Prostate gland (tissue), 2 donors: Measurements from ENCODE around the gene JMJD1C. TPM values are rescaled to one million over a fixed set of nuclear protein-coding genes. Genes with fewer than 3 reads are reported as not detected.

Experiments used
- DNase-seq: peaks from one replicate; pipeline ENCODE4 v3.0.0-alpha.2; 2019; ENCODE audit warnings: low spot score
- H3K27ac ChIP-seq, 2 donors: fragments of 200-600 bp; sonication (generic); 2 replicates each; pipeline ENCODE4 v1.5.1; 2017 to 2019
- H3K27me3 ChIP-seq: fragments of 200-600 bp; sonication (generic); replicated peaks from 2 replicates; pipeline ENCODE4 v1.5.1; 2019; ENCODE audit not compliant: insufficient read depth
- H3K36me3 ChIP-seq, 2 donors: fragments of 200-600 bp; sonication (generic); 1 replicate in 1 of 2; 2 replicates in 1 of 2; pipeline versions ENCODE4 v1.5.1 to v1.8.1; 2017 to 2019
- H3K4me1 ChIP-seq: fragments of 200-600 bp; sonication (generic); replicated peaks from 2 replicates; pipeline ENCODE4 v1.5.1; 2019
- H3K4me3 ChIP-seq, 2 donors: fragments of 200-600 bp; sonication (generic); 2 replicates each; pipeline ENCODE4 v1.5.1; 2017 to 2019
- H3K9me3 ChIP-seq: fragments of 200-600 bp; sonication (generic); 2 replicates; pipeline ENCODE4 v1.5.1; 2017
- POLR2A ChIP-seq: fragments of 450-650 bp; IDR thresholded peaks from one replicate; pipeline ENCODE4 v1.6.1; 2016; ENCODE audit warnings: antibody characterized with exemption, mild to moderate bottlenecking
- POLR2AphosphoS5 ChIP-seq: sonication (generic); formaldehyde crosslinking; IDR thresholded peaks from one replicate; pipeline ENCODE4 v1.6.1; 2017; ENCODE audit warnings: antibody characterized with exemption
- WGBS: methylation state at CpG from one replicate; pipeline ENCODE4 v1.1.5; 2018; 5-methylcytosine and 5-hydroxymethylcytosine counted together
- intact Hi-C: fragments of 100-400 bp; cut with DNase I; formaldehyde crosslinking; loops from one replicate; pipeline ENCODE4 v1.14.2; 2022
- total RNA-seq, 2 donors: library from RNA; depleted of rRNA; stranded (reverse); fragments of >200 nt; gene quantifications; one replicate each; pipeline ENCODE4 v1.1.0, GENCODE V29; 2016
- TF ChIP-seq, protein P1 (sequence below), 4 experiments: fragments of 200-600 bp in 2 of 4; fragments of 450-650 bp in 2 of 4; sonication (generic) in 2 of 4; IDR thresholded peaks; 1 replicate in 3 of 4; 2 replicates in 1 of 4; pipeline ENCODE4 v1.5.1; 2016 to 2019; ENCODE audit warnings: antibody characterized with exemption in 4 of 4, mild to moderate bottlenecking in 2 of 4, moderate library complexity in 2 of 4

JMJD1C gene
- total RNA-seq, 2 donors from 2014 or later = 66.9 to 97.9 TPM

- Histone ChIP-seq H3K27ac (peak overlapping the region; percentile 90), H3K4me3 (peak overlapping the region; percentile 37 to 39), H3K4me1 (no peaks in the 10 kb centered on the region), H3K36me3 (no peaks in the 10 kb centered on the region), H3K9me3 (no peaks in the 10 kb centered on the region), H3K27me3 (no peaks in the 10 kb centered on the region)
- no peak for TF ChIP-seq POLR2AphosphoS5
- WGBS = 12% methylated on average over 2 of the region's 2 CpGs
- DNase-seq = no peak
- intact Hi-C loops = loop anchor here (10.0 kb wide), 1 partner anchor 259 kb away; the partner anchor contains the start of gene REEP3
Observed at GRCh38 chr10:63265683-63266235, 200.0 kb downstream of the JMJD1C start.

- H3K4me1 ChIP-seq = no peaks in the 10 kb centered on the region
- no peaks in the 10 kb centered on the region for H3K9me3 ChIP-seq
- TF ChIP-seq, protein P1, sequence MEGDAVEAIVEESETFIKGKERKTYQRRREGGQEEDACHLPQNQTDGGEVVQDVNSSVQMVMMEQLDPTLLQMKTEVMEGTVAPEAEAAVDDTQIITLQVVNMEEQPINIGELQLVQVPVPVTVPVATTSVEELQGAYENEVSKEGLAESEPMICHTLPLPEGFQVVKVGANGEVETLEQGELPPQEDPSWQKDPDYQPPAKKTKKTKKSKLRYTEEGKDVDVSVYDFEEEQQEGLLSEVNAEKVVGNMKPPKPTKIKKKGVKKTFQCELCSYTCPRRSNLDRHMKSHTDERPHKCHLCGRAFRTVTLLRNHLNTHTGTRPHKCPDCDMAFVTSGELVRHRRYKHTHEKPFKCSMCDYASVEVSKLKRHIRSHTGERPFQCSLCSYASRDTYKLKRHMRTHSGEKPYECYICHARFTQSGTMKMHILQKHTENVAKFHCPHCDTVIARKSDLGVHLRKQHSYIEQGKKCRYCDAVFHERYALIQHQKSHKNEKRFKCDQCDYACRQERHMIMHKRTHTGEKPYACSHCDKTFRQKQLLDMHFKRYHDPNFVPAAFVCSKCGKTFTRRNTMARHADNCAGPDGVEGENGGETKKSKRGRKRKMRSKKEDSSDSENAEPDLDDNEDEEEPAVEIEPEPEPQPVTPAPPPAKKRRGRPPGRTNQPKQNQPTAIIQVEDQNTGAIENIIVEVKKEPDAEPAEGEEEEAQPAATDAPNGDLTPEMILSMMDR (IDR thresholded peaks at IDR 0.05) = no peak
- peak; percentile 31 for TF ChIP-seq POLR2A
- TF ChIP-seq POLR2AphosphoS5 = peak; percentile 59
- intact Hi-C loops = loop anchor here (10.0 kb wide), 1 partner anchor 260 kb away; the partner anchor contains the start of gene REEP3
- peak overlapping the region; percentile 90 for H3K27ac ChIP-seq
- H3K27me3 ChIP-seq = no peaks in the 10 kb centered on the region
- DNase-seq = peak; percentile 26
- peak overlapping the region in 1 of 2 donors; percentile 39 for H3K4me3 ChIP-seq
- no peaks in the 10 kb centered on the region for H3K36me3 ChIP-seq
- 2% methylated on average over 5 of the region's 5 CpGs for WGBS
Observed at GRCh38 chr10:63265222-63265617, 200.6 kb downstream of the JMJD1C start.

DNA sequence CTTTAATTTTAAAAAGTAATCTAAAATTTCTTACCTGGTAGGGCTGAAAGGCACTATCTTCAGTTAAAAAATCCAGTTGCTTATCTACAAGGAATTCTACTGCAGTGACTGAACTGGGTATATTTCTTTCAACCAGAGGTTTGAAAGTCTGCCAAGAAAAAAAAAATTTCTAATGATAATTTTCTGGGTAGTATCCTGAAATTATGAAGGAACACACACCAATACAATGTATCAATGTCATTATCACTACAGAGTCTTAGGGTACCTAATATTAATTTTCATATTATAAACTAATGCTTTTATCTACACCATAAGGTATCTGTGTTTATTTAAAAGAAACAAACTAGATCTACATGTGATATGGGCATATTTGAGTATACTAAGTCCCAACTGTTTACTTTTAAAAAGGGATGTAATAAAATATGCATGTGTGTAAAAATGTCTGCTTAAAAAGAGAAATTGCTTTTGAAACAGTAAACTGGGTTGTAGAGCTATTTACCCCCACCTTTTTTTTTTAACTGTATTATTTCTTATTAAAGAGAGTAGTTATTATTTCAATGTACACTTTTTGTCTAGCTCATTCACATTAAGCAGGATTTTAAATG is 201.1 kb downstream of the JMJD1C start:
- Histone ChIP-seq H3K4me3 (peak overlapping the region in 1 of 2 donors; percentile 39), H3K27me3 (no peaks in the 10 kb centered on the region), H3K9me3 (no peaks in the 10 kb centered on the region), H3K36me3 (no peaks in the 10 kb centered on the region), H3K4me1 (no peaks in the 10 kb centered on the region), H3K27ac (peak overlapping the region; percentile 90)
- intact Hi-C loops = loop anchor here (10.0 kb wide), 1 partner anchor 260 kb away; the partner anchor contains the start of gene REEP3
- TF ChIP-seq POLR2AphosphoS5 (no peak), POLR2A (no peak)
- TF ChIP-seq, protein P1 (IDR thresholded peaks at IDR 0.05) = no peak
- no peak for DNase-seq

GRCh38 chr10:63262430-63263073 is 203.2 kb downstream of the JMJD1C start:
- Histone ChIP-seq H3K4me3 (no peak overlapping the region), H3K27me3 (no peaks in the 10 kb centered on the region), H3K36me3 (no peaks in the 10 kb centered on the region), H3K27ac (peak overlapping the region in 1 of 2 donors; percentile 3), H3K4me1 (no peaks in the 10 kb centered on the region), H3K9me3 (no peaks in the 10 kb centered on the region)
- intact Hi-C loops = loop anchor here (10.0 kb wide), 1 partner anchor 262 kb away; the partner anchor contains the start of gene REEP3
- DNase-seq = no peak
- TF ChIP-seq, protein P1 (IDR thresholded peaks at IDR 0.05) = no peak
- WGBS = 69% methylated on average over 5 of the region's 5 CpGs

DNA sequence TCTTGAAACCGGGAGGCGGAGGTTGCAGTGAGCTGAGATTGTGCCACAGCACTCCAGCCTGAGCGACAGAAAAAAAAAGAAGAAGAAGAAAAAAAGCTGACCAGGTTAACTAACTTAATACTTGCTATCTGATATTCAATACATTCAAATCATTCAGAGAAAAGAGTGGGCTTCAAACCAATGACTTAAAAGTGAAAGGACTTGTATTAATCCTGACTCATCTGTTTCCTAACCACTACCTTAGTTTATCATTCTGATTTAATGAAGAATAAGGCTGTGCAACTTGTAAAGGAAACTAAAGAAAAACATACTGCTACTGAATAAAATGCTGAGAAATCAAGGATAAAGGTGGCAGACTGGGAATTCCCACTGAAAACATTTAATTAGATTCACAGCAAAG is 204.3 kb downstream of the JMJD1C start:
- Histone ChIP-seq H3K4me1 (no peaks in the 10 kb centered on the region), H3K4me3 (no peak overlapping the region), H3K36me3 (no peaks in the 10 kb centered on the region), H3K9me3 (no peaks in the 10 kb centered on the region), H3K27me3 (no peaks in the 10 kb centered on the region), H3K27ac (no peak overlapping the region)
- intact Hi-C loops = loop anchor here (10.0 kb wide), 1 partner anchor 263 kb away; the partner anchor contains the start of gene REEP3
- 93% methylated on average over 3 of the region's 3 CpGs for WGBS
- TF ChIP-seq POLR2AphosphoS5 = no peak
- TF ChIP-seq POLR2A = no peak
- TF ChIP-seq, protein P1 (IDR thresholded peaks at IDR 0.05) = no peak
- DNase-seq = no peak
